Prostate gland (tissue), 2 donors: ENCODE results near the gene ZDHHC19. TPM values are rescaled to one million over a fixed set of nuclear protein-coding genes. Genes with fewer than 3 reads are reported as not detected.
A peak's percentile ranks its signal among the peaks of the same experiment; 100 is the strongest.

ENCODE experiments used
- DNase-seq: peaks from one replicate; pipeline ENCODE4 v3.0.0-alpha.2; 2019; ENCODE audit warnings: low spot score
- H3K27ac ChIP-seq, 2 donors: fragments of 200-600 bp; sonication (generic); 2 replicates each; pipeline ENCODE4 v1.5.1; 2017 to 2019
- H3K27me3 ChIP-seq: fragments of 200-600 bp; sonication (generic); replicated peaks from 2 replicates; pipeline ENCODE4 v1.5.1; 2019; ENCODE audit not compliant: insufficient read depth
- H3K36me3 ChIP-seq, 2 donors: fragments of 200-600 bp; sonication (generic); 1 replicate in 1 of 2; 2 replicates in 1 of 2; pipeline versions ENCODE4 v1.5.1 to v1.8.1; 2017 to 2019
- H3K4me1 ChIP-seq: fragments of 200-600 bp; sonication (generic); replicated peaks from 2 replicates; pipeline ENCODE4 v1.5.1; 2019
- H3K4me3 ChIP-seq, 2 donors: fragments of 200-600 bp; sonication (generic); 2 replicates each; pipeline ENCODE4 v1.5.1; 2017 to 2019
- H3K9me3 ChIP-seq: fragments of 200-600 bp; sonication (generic); 2 replicates; pipeline ENCODE4 v1.5.1; 2017
- POLR2A ChIP-seq: fragments of 450-650 bp; IDR thresholded peaks from one replicate; pipeline ENCODE4 v1.6.1; 2016; ENCODE audit warnings: antibody characterized with exemption, mild to moderate bottlenecking
- POLR2AphosphoS5 ChIP-seq: sonication (generic); formaldehyde crosslinking; IDR thresholded peaks from one replicate; pipeline ENCODE4 v1.6.1; 2017; ENCODE audit warnings: antibody characterized with exemption
- WGBS: methylation state at CpG from one replicate; pipeline ENCODE4 v1.1.5; 2018; 5-methylcytosine and 5-hydroxymethylcytosine counted together
- intact Hi-C: fragments of 100-400 bp; cut with DNase I; formaldehyde crosslinking; loops from one replicate; pipeline ENCODE4 v1.14.2; 2022
- total RNA-seq, 2 donors: library from RNA; depleted of rRNA; stranded (reverse); fragments of >200 nt; gene quantifications; one replicate each; pipeline ENCODE4 v1.1.0, GENCODE V29; 2016
- TF ChIP-seq, protein P1 (sequence below), 4 experiments: fragments of 200-600 bp in 2 of 4; fragments of 450-650 bp in 2 of 4; sonication (generic) in 2 of 4; IDR thresholded peaks; 1 replicate in 3 of 4; 2 replicates in 1 of 4; pipeline ENCODE4 v1.5.1; 2016 to 2019; ENCODE audit warnings: antibody characterized with exemption in 4 of 4, mild to moderate bottlenecking in 2 of 4, moderate library complexity in 2 of 4

ZDHHC19 gene
- total RNA-seq, 2 donors from 2014 or later: 3.9 TPM; not detected in 1

DNA sequence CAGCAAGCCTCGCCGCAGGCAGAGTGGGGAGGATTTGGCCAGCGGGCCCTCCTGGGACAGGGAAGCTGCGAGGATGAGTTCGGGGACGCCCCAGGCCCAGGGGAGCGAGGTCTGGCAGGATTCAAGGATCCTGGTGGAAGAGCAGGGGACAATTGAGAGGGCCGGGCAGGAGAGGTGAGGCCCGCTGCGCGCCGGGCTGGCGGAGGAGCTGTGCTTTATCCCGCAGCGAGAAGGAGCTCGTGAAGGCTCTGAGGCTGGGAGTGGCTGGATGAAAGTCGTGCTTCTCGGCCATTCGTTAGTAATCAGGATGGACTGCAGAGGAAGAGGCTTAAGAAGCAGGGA lies 8.7 kb upstream of the ZDHHC19 start:
- Histone ChIP-seq H3K9me3 (no peaks in the 10 kb centered on the region), H3K27me3 (no peaks in the 10 kb centered on the region), H3K36me3 (no peaks in the 10 kb centered on the region), H3K4me1 (no peaks in the 10 kb centered on the region), H3K4me3 (no peak overlapping the region), H3K27ac (no peak overlapping the region)
- intact Hi-C loops: no loop called here
- WGBS: 87% methylated on average over 19 of the region's 19 CpGs
- TF ChIP-seq, protein P1, sequence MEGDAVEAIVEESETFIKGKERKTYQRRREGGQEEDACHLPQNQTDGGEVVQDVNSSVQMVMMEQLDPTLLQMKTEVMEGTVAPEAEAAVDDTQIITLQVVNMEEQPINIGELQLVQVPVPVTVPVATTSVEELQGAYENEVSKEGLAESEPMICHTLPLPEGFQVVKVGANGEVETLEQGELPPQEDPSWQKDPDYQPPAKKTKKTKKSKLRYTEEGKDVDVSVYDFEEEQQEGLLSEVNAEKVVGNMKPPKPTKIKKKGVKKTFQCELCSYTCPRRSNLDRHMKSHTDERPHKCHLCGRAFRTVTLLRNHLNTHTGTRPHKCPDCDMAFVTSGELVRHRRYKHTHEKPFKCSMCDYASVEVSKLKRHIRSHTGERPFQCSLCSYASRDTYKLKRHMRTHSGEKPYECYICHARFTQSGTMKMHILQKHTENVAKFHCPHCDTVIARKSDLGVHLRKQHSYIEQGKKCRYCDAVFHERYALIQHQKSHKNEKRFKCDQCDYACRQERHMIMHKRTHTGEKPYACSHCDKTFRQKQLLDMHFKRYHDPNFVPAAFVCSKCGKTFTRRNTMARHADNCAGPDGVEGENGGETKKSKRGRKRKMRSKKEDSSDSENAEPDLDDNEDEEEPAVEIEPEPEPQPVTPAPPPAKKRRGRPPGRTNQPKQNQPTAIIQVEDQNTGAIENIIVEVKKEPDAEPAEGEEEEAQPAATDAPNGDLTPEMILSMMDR (IDR thresholded peaks at IDR 0.05): no peak
- TF ChIP-seq POLR2AphosphoS5 (no peak), POLR2A (no peak)
- no peak for DNase-seq

DNA sequence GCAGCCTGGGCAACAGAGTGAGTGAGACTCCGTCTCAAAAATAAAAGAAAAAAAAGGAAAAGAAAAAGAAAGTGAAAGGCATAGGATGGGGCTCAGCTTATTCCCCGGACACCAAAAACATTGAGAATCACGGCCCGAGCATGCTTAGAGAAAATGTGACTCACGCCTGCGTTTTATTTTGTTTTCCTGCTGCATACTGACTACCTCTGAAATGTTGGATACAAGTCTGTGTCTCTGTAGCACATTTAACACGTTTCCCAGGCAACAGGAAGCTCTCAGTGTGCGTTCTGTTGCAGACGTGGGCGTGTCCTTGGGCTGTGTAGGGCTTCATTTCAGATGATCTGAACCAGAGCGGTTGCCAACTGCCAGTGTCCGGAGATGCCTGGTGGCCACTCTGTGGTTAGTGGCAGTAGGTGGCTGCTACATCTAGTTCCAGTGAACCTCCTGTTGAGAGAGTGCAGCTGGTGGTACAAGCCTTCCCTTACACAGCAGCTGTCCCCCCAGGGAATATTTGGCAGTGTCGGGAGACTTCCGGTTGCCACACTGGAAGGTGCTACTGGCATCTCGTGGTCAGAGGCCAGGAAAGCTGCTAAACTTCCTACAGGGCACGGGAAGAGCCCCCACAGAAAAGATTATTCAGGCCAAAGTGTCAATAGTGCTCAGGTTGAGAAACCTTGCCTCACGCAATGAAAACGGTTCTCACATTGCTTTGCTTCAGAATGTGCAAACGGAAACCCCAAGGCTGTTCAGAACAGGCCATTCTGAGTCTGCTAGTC lies 8.2 kb upstream of the ZDHHC19 start:
- H3K9me3 ChIP-seq: no peaks in the 10 kb centered on the region
- no peaks in the 10 kb centered on the region for H3K27me3 ChIP-seq

DNA sequence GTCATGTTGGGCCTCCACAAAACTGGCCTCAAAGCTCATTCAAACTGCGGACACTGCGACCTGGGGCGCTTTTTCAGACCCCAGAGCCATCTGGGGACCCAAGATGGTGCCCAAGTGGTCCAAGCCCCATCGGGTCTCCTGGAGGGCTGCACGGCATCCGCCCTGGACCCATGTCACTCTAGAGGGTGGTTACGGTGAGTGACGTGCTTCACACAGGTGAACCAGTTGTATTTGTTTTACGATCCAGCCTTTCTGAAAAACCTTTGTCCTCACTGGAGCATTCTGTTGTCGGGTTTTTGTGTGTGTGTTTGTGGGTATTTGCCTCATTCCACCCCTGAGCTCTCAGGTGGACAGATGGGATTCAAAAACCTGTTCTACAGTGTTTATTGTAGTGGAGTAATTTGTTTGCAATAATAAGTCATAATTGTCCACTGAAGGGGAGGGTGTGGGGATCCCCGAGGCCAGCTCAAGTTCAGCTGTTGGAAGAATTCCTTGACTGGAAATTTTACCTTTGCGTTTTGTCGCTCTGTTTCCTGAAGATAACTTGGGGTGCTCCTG lies 7.0 kb upstream of the ZDHHC19 start:
- Histone ChIP-seq H3K9me3 (no peaks in the 10 kb centered on the region), H3K27me3 (no peaks in the 10 kb centered on the region), H3K4me1 (no peaks in the 10 kb centered on the region), H3K27ac (no peak overlapping the region), H3K4me3 (no peak overlapping the region), H3K36me3 (no peaks in the 10 kb centered on the region)
- WGBS: 81% methylated on average over 13 of the region's 13 CpGs
- no peak for DNase-seq
- TF ChIP-seq POLR2AphosphoS5 (peak; percentile 7), POLR2A (no peak)
- TF ChIP-seq, protein P1 (IDR thresholded peaks at IDR 0.05): no peak
- intact Hi-C loops: no loop called here

More for the DNA sequence above, 8.2 kb upstream of the ZDHHC19 start:
- Histone ChIP-seq H3K36me3 (no peaks in the 10 kb centered on the region), H3K27ac (no peak overlapping the region), H3K4me3 (no peak overlapping the region), H3K4me1 (no peaks in the 10 kb centered on the region)
- 23% methylated on average over 19 of the region's 19 CpGs for WGBS
- DNase-seq: no peak
- intact Hi-C loops: no loop called here
- TF ChIP-seq POLR2A (no peak), POLR2AphosphoS5 (no peak)
- TF ChIP-seq, protein P1 (IDR thresholded peaks at IDR 0.05): no peak

DNA sequence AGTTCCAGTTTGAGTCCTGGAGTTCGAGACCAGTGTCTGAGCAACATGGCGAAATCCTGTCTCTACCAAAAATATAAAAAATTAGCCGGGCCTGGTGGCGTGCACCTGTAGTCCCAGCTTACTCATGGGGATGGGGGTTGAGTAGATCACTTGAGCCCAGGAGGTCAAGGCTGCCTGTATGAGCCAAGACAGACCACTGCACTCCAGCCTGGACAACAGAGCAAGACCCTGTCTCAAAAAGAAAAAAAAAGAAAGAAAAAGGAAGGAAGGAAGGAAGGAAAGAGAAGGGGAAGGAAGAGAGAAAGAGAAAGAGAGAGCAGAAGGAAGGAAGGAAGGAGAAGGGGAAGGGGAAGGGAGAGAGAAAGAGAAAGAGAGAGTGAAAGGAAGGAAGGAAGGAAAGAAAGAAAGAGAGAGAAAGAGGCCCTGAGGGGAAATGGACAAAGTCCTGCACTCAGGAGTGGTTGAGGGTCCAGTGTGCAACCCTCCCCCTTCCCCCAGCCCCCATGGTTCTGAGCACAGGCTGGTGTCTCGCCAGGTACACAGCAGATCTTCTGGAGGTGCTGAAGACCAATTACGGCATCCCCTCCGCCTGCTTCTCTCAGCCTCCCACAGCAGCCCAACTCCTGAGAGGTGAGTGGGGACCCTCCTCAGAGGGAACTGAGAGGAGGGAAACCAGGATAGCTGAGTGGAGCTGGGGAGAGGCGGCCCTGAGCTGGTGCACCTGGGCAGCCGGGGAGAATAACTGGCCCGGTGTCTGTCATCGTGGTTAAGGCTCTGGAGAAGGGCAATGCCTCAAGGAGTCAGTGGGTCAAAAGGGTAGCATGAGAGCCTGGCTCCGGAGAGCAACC lies 6.3 kb upstream of the ZDHHC19 start:
- intact Hi-C loops: no loop called here
- 93% methylated on average over 12 of the region's 12 CpGs for WGBS
- Histone ChIP-seq H3K36me3 (no peaks in the 10 kb centered on the region), H3K27me3 (no peaks in the 10 kb centered on the region), H3K9me3 (no peaks in the 10 kb centered on the region), H3K4me3 (no peak overlapping the region), H3K27ac (no peak overlapping the region), H3K4me1 (no peaks in the 10 kb centered on the region)
- no peak for DNase-seq
- TF ChIP-seq POLR2A: no peak
- TF ChIP-seq POLR2AphosphoS5: no peak
- TF ChIP-seq, protein P1 (IDR thresholded peaks at IDR 0.05): no peak
